DMS53 treated with DMSO at 0.1 percent for 48 hours (cell line): ENCODE measurements around the gene LRRIQ1.

Source experiments
- DNase-seq: peaks from one replicate; lab custom pipeline; 2025; ENCODE audit not compliant: unreplicated experiment; lab: John Stamatoyannopoulos, UW

LRRIQ1 gene

DNA sequence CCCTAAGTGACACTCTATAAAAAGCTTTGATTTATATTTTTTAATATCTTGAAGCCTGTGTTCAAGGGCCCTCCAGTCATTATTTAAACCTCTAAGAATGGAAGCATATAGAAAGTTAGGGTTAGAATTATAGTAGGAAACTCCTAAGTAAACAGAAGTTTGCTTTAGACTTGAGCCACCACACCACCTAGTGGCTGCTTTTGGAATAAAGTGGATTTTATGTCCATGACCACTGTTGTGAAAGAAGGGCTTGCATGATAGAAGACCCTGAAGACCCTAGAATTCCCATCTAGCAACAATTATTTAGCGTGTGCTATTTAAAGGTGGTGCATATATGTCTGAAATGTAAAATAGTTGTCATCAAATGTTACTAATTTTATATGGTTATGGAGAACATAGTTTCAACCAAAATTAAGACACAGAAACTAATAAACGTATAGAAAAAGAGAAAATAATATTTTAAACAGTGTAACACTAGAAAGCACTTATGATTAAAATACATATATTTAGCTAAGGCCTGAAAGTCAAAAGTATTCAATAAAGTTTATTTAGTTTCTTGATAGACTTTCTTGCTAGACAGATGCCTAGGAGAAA lies 21.3 kb downstream of the LRRIQ1 start:
- peak; percentile 44 for DNase-seq

DNA sequence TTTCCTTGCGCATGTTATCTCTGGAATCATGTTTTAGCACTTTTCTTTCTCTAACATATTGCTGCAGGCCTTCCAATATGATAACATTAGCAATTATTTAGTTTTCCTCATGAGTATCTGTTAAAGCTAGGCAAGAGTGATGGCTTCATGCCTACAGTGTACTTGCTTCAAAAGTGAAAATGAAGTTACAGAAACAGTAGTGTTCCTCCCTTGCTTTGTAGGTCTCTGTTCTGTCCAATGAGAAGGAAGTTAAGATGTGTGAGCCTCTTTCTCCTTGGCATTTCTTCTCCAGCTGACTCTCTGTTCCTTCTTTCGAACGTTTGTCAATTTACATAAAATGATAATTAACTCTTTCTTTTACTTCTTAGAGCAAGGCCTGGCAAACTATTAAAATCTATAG lies 22.2 kb downstream of the LRRIQ1 start:
- no peak for DNase-seq

DNA sequence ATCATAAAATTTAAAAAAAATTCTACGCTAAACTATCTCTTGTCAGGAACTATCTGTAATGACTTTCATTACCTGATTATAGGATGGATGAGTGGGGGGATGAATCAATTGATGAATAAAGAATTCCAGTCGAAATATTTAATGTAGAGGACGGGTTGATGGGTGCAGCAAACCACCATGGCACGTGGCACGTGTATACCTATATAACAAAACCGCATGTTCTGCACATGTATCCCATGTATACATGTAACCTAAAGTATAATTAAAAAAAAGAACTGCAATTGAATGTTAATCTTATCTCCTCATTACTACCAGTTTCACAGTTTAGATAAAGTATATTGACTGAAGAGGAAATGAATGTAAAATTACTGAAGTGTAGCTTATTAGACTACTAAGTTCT lies 23.4 kb downstream of the LRRIQ1 start:
- DNase-seq = no peak

DNA sequence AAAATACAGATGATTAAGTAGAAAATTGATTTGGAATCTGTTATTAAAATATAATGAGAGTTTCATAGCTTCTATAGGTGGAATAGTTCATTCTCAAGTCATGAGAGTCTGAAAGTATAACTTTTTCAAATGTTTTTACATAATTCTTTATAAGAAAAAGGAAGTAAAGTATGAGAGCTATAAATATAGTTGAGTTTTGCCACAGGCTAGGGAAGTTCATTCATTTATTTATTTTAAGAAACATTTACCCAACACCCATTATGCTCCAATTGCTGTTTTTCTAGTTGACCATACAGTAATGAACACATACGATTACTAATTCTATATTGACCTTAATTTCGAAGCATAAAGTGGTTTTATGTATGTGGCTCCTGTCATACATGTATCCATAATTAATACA lies 24.8 kb downstream of the LRRIQ1 start:
- DNase-seq = no peak

DNA sequence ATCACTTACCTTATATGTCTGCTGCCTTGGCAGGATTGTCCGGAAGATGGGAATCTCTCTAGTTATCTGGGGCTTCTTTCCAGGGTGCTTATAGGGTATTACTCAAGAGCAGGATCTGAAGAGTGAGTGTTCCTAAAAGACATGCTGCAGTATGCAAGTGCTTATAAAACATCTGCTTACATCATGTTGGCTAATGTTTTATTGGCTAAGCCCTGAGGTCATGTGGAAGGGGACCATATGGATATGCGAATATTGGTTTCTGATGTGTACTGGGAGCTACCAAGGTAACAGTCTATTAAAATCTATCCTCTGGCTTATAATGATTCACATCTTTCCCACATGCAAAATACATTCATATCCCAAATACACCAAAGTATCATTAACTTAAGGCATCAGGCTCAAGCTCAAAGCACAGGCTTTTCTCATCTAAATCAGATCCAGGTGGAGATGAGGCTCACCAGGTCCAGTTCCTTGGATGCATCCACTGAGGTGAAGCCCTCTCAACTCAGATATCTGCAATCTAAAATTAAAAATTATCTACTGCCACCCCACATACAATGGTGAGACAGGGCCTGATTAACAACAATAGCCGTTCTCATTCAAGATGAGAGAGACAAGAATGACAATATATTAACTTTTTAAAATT lies 29.8 kb downstream of the LRRIQ1 start:
- DNase-seq = no peak

DNA sequence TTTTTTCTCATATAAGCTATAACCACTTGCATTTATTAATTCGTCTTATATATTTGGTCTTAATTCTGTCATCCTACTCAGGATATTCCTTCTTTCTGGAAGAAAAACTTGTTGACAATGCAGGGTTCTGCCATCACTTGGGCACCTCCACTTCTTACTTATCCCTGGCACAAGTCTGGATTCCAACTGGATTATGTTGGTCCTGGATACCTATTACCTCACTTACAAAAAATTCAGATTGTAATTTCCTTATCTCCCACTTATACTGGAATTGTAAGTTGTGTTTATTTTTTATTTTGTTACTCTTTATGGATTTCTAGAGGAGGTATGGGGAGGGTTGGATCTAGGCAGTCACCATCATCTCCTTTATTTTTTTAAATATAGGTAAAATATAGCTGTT lies 36.7 kb downstream of the LRRIQ1 start:
- no peak for DNase-seq

DNA sequence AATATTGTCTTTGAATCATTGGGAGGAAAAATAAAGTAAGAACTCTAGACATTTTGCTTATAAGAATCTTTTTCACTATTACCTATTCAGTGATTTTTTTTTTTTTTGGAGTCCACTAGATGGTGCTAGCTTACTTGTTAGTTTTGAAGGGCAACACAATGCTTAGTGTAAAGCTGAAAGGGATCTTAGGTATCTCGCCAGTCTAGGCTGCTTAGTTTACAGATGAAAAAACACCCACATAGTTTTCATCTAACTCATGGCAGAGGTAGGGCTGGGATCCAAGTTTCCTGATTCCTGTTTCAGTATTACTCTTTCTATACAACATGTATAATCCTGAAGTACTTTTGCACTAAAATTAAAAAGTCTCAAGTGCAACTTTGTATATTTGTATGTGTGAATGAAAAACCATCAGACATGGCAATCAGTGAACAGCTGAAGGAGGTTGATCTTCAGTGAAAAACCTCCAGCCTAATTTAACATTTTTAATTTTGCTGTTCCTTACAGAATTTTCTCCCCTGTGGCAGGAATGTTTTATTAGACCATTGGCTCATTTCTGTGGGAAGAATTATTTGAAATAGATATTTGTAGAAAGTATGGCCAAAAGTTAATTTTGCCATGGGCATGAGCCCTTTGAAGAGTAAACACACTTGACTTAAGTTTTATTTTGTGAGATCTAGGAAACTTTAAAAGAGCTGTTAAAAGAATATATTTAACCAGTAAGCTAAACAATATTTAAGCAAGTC lies 40.7 kb downstream of the LRRIQ1 start:
- DNase-seq = peak; percentile 87

DNA sequence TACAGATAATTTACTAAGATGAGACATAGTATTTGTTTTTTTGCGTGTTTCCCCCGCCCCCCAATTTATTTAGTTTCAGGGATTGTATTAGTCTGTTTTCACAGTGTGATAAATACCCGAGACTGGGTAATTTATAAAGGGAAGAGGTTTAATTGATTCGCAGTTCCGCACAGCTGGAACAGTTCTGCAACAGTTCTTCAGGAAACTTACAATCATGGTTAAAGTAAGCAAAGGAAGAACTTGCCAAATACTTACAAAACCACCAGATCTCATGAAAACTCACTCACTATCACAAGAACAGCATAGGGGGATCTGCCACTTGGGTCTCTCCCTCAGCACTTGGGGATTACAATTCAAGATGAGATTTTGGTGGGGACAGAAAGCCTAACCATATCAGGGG lies 48.9 kb downstream of the LRRIQ1 start:
- no peak for DNase-seq

DNA sequence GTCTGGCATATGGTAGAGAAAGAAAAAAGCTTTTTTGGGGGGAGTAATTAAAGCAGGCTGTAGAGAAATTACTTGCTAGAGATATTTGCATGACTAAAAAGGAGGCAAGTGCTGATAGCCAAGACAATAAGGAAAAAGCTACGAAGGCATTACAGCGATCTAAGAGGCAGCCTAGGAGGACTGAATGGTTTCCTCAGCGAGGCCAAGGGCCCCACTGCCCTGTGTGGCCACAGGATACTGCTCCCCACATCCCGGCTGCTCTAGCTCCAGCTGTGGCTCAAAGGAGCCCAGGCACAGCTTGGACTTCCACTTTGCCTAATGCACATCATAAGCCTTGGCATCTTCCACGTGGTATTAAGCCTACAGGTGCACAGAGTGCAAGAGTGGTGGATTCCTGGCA lies 53.6 kb downstream of the LRRIQ1 start:
- DNase-seq = no peak

DNA sequence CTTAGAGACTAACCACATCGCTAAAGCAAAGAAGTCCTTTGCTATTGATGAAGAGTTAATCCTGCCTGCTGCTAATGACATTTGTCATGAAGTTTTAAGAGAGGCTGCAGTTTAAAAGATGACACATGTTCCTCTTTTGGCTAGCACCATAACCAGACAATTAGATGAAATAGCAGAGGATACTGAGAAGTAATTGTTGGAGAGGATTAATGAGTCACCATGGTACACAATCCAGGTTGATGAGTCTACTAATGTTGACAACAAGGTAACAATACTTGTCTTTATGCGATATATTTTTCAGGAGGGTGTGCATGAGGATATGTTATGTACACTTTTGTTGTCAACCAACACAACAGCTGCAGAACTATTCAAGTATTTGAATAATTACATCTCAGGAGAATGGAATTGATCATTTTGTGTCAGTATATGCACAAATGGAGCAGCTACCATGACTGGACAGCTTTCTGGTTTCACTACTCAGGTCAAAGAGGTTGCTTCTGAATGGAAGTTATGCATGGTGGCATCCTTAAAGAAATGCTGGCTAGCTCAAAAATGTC lies 56.7 kb downstream of the LRRIQ1 start:
- peak; percentile 82 for DNase-seq

DNA sequence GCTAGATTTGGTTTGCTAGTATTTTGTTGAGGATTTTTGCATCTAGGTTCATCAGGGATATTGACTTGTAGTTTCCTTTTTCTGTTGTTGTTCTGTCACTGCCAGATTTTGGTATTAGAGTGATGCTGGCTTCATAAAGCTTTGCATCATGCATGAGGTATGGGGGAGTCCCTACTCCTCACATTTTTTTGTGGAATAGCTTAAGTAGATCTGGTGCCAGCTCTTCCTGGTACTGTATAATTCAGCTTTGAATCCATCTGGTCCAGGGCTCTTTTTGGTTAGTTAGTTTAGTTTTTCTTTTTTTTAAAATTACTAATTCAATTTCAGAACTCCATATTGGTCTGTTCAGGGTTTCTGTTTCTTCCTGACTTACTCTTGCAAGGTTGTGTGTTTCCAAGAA lies 59.4 kb downstream of the LRRIQ1 start:
- no peak for DNase-seq

DNA sequence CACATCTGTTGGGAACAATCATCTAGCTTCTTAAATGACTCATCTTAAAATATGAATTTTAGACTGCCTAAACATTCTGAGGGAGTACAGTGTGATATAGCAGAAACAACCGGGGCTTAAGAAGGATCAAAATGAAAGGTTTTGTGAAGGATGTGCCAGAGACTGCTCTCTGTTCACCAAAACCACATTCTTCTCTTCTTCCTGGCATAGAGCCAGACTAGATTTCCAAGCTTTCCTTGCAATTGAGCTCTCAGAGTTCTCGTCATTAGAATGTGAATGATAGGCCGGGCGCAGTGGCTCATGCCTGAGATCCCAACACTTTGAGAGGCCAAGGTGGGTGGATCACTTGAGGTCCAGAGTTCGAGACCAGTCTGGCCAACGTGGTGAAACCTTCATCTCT lies 94.5 kb downstream of the LRRIQ1 start:
- DNase-seq = no peak

DNA sequence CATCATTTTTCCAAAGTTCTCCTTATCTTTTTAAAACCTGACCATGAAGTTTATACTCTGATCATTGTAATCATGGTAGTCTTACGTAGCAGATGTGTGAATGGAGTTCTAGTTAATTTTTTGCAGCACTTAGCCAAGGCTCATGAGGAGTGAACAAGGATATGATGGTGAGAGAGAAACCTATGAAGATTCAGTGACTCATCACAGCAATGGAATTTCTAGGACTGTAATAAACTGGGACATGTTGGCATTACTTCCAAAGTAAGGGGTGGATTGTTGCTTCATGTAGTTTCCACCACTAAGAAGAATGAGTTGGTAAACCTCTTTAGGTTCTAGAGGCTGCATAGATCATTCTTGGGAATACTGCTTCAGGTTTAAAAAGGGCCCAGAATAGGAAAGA lies 102.7 kb downstream of the LRRIQ1 start:
- no peak for DNase-seq

DNA sequence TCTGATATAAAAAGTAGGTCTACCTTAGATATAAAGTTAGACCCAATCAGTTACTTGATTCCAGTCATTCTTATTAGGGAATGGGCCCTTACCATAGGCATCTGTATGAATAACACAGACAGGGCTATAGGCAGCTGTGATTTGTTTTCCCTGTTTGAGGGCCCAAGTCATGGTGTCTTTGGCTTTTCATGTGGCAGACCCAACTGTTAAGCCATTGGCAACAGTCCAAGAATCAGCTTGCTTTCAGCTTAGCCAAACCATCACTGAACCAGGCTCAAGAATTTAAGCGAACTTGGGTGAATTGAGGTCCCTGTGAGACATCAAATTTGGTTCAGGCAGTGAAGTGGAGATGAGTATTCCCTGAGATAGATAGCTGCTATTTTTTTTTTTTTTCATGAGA lies 111.2 kb downstream of the LRRIQ1 start:
- no peak for DNase-seq

DNA sequence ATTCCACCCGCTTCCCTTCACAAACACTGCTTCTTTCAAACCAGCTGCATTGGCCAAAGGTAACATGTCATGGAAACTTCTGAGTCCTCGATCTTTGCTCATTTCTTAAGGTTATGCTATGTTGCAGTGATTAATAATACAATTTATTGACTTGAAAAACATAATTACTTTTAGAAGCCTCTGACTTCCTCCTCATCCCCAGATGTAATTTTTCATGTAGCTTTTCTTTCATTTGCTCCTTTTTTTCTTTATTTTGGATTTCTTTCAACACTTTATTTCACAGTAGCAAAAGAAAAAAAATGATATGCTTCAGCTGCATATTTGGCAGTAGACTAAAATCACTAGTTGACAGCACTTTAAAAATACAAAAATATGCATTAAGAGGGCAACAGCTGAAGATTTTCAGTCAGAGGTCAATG lies 116.2 kb downstream of the LRRIQ1 start:
- DNase-seq = no peak

DNA sequence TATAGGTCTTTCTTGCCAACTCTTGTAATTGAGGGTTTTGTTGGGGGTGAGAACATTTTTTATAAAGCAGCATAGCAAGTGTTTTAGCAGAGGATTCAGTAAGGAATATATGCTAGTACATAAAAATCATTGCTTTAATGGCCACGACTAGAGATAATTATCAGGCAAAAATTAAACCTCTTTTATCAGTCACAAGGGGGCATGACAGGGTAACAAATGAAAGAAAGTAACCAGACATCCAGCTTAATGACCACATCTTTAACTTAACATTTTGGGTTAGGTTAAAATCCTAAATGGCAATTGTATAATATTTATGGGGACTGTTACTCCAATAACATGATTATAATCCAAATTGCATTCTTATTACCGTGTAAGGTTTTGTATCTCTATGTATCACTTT lies 119.6 kb downstream of the LRRIQ1 start:
- peak; percentile 54 for DNase-seq

DNA sequence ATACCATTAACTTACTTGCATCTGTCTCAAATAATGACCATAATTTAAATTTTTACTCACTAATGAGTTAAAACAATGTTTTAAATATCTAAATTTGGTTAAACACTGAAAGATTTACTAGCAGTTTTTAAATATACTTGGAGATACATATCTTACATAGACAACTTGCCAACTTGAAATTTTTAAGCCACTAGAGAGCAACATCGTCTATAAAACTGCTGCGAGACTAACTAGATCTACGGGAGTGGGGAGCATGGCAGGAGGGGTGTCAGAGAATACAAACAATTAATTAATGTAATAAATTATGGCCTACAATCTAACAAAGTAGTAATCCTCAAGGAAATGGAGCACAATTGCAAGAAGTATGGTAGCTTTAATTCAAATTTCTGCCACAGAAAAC lies 120.4 kb downstream of the LRRIQ1 start:
- no peak for DNase-seq

DNA sequence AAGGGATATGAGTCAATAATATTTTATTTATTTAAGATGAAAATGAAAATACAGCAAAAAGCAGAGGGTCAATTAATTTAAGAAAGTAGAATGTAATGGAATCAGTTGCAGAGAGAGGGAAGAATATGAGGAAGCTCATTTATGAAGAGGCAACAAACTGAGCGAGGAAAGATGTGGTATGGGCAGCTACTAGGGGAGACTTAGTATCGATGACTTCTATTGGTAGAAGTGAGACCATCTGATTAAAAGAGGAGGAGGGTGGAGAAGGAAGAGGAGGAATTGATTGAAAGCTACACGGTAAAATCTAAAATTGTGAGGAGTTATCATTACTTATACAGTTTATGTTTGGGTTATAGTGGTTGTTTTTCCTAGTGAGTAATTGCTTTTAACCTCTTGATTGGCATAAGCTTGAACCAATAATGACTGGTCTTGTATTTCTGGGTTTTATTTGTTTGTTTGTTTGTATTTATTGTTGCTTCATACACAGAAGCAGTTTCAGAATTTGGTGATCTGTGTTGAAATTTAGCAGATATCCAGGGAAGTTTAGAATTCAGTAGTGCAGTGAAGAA lies 121.0 kb downstream of the LRRIQ1 start:
- no peak for DNase-seq

DNA sequence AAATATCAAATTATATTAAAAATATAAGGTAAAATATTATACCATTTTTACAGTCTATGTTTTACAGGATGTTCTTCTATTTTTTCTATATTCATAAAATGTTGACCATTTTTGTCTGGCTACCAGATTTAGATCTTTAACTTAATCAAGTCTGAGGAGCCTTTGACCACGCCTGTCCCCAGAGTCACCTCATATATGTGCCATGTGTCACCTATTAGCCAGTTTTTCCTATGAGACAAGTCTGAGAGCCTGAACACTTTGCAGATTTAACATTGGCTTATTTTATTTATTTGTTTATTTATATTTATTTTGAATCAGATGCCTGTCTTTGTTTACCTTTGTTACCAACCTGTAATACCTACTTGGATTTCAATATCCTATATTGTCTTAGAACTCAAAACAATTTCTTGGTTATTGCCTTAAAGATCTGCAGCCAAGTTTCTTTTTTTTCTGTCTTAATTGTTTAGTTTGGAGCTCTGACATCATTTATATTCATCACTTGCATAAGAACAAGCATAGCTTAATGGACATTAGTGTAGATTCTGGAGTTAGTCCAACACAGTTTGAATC lies 127.7 kb downstream of the LRRIQ1 start:
- DNase-seq = no peak

DNA sequence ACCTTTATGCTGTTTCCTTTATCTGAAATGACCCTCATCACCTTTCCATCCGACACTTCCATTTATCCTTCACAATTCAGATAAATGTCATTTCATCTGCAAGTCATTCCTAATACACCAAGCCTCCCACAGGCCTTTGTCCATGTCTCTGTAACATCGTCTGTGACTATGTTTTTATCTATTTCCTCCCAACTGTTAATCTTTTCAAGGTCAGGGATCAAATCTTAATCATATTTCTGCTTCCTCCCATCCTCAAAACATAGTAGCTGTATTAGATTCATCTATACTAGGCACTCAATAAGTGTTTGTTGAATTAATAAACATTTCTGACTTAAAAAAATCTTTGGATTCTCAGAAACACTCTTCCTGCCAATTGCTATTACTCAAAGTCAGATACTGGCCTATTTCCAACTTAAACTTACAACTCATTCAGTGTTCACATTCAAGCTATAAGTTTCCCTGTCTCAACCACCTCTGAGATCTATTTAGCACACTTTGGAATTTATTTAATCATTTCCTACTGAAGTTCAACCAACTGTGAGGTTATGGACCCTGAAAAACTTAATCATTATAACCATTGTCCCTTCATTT lies 143.6 kb downstream of the LRRIQ1 start:
- no peak for DNase-seq

DNA sequence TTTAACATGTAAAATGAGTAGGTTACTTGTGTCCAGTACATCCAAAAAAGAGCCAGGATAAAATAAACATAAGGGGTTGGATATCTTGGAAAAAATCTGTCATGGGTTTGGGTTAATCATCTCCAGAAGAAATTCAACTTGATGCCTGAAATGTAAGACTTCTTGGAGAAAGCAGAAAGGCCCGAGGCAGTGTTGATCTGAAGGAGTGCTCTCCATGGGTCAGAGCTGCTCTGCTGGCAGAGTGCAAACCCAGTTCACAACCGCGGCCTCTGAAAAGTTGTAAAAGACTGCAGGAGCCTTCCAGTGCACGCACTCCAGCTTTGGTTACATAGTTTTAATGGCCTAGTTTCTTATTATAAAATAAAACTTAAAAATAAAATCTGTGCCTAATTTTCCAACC lies 146.5 kb downstream of the LRRIQ1 start:
- DNase-seq = no peak
